H1 (cell line): Measurements from ENCODE around the gene PTTG1IP2. TPM values are rescaled to one million over a fixed set of nuclear protein-coding genes. Genes with fewer than 3 reads are reported as not detected.

Source experiments
- E2F6 ChIP-seq: IDR thresholded peaks from 2 replicates; pipeline ENCODE4 v1.6.1; 2012; ENCODE audit warnings: inconsistent platforms
- KDM1A ChIP-seq: fragments of 200-600, 300-600 bp; sonication (generic); IDR thresholded peaks from 2 replicates; pipeline ENCODE4 v1.7.1; 2016; ENCODE audit warnings: mild to moderate bottlenecking, low read length, borderline replicate concordance
- NANOG ChIP-seq: IDR thresholded peaks from 2 replicates; pipeline ENCODE4 v1.6.1; 2011; ENCODE audit warnings: low read length, low read depth, mild to moderate bottlenecking, inconsistent platforms; ENCODE audit not compliant: insufficient read depth, poor library complexity, severe bottlenecking
- SIRT6 ChIP-seq: IDR thresholded peaks from one replicate; pipeline ENCODE4 v1.7.1; 2012; ENCODE audit warnings: low read length, inconsistent platforms
- SRF ChIP-seq: IDR thresholded peaks from 2 replicates; pipeline ENCODE4 v1.6.1; 2011; ENCODE audit warnings: mild to moderate bottlenecking, low read depth, low read length, moderate library complexity
- TBP ChIP-seq: IDR thresholded peaks from 2 replicates; pipeline ENCODE4 v1.6.1; 2011; ENCODE audit warnings: low read depth, low read length, improper control_type of control experiment
- polyA plus RNA-seq, 7 experiments: library from polyadenylated mRNA; depleted of rRNA in 3 of 7; stranded (reverse) in 5 of 7; unstranded in 2 of 7; fragments of >200 nt in 5 of 7; fragments of 200-250 nt in 2 of 7; gene quantifications; 1 replicate in 5 of 7; 2 replicates in 1 of 7; 4 replicates in 1 of 7; pipeline versions ENCODE4 v1.2.1 to v1.2.3, GENCODE V29; 2011 to 2013; ENCODE audit warnings: missing spikeins in 2 of 7, mixed read lengths in 2 of 7
- total RNA-seq: library from RNA; stranded (reverse); fragmentation: NEBNext Ultra II Directional; extraction: Animal tissue kit (Norgen Biotek cat#: 25700); gene quantifications from 2 replicates; pipeline ENCODE4 v1.2.1, GENCODE V29; 2021

PTTG1IP2 gene
- total and polyA plus RNA-seq, 2 of the 8 experiments (the other 6 are each of a cell fraction or from before 2014, with no cell fraction given) = not detected

- TF ChIP-seq SIRT6 (no peak), KDM1A (no peak), TBP (no peak), SRF (no peak), E2F6 (no peak), NANOG (no peak)
Observed at GRCh38 chr7:90503367-90503766, 33.9 kb downstream of the PTTG1IP2 start (continued).
